K562 (cell line): Measurements from ENCODE around the gene AMELX. TPM values are rescaled to one million over a fixed set of nuclear protein-coding genes. Genes with fewer than 3 reads are reported as not detected.

Source experiments
- ATAC-seq: fragments of 200-7000 bp; cut with Tn5 transposase; 3 replicates; pipeline ENCODE4 v1.9.1; 2020; ENCODE audit warnings: moderate library complexity
- BruUV-seq: library from RNA; stranded (reverse); fragments of 400-500 nt; replicated peaks from 2 replicates; lab custom pipeline; 2021; lab: Mats Ljungman, UMichigan
- CTCF ChIA-PET: fragments of 300-600 bp; formaldehyde crosslinking; extraction: SDS; loops from one replicate; lab custom pipeline; 2021; ENCODE audit warnings: low intra/inter-chr PET ratio; lab: Yijun Ruan, JAX
- POLR2A ChIA-PET: fragments of 300-600, 350-650 bp; sonication (Branson Sonifier 250); formaldehyde crosslinking; extraction: SDS; loops from one replicate; lab custom pipeline; 2021; ENCODE audit warnings: antibody characterized with exemption, inconsistent platforms; lab: Yijun Ruan, JAX
- DNase-seq, 4 experiments: peaks; one replicate each; pipeline versions ENCODE4 v3.0.0 to v3.0.0-alpha.2; 2011 to 2018; ENCODE audit warnings: low spot score in 3 of 4, mixed read lengths in 3 of 4; ENCODE audit errors: extremely low read depth in 1 of 4
- FAIRE-seq: peaks from 2 replicates; lab custom pipeline; 2011; peaks lifted over from hg19 to GRCh38; lab: Jason Lieb, UNC
- H2AFZ ChIP-seq: 2 replicates; pipeline ENCODE4 v1.6.0; 2011; ENCODE audit warnings: low read depth, low read length, control low read depth, inconsistent platforms
- H3K27ac ChIP-seq: fragments of 200-600 bp; 3 replicates; pipeline ENCODE4 v1.8.0; 2011; ENCODE audit warnings: low read depth, mild to moderate bottlenecking, control low read depth, inconsistent platforms, low read length, moderate library complexity, mixed read lengths; ENCODE audit errors: extremely low read depth
- H3K27me3 ChIP-seq, 2 experiments: fragments of 300-600 bp in 1 of 2; 2 replicates in 1 of 2; 3 replicates in 1 of 2; pipeline versions ENCODE4 v1.6.0 to v1.8.0; 2011; ENCODE audit warnings: inconsistent platforms in 2 of 2, low read length in 2 of 2, mild to moderate bottlenecking in 1 of 2, mixed read lengths in 1 of 2, moderate library complexity in 1 of 2; ENCODE audit not compliant: control insufficient read depth in 2 of 2, insufficient read depth in 2 of 2
- H3K36me3 ChIP-seq: fragments of 300-600 bp; 3 replicates; pipeline ENCODE4 v1.8.0; 2011; ENCODE audit warnings: mild to moderate bottlenecking, low read length, inconsistent platforms; ENCODE audit not compliant: control insufficient read depth, insufficient read depth
- H3K4me1 ChIP-seq, 2 experiments: fragments of 200-600 bp in 1 of 2; replicated peaks in 1 of 2; 2 replicates in 1 of 2; 3 replicates in 1 of 2; pipeline versions ENCODE4 v1.5.1 to v1.8.0; 2011; ENCODE audit warnings: inconsistent platforms in 2 of 2, low read length in 2 of 2, mild to moderate bottlenecking in 1 of 2, mixed read lengths in 1 of 2, moderate library complexity in 1 of 2; ENCODE audit not compliant: control insufficient read depth in 2 of 2, insufficient read depth in 2 of 2
- H3K4me2 ChIP-seq: 2 replicates; pipeline ENCODE4 v1.6.1; 2011; ENCODE audit warnings: low read length, control low read depth, inconsistent platforms, mixed read lengths; ENCODE audit not compliant: insufficient read depth
- H3K4me3 ChIP-seq: fragments of 200-600 bp; sonication (generic), shearing (Covaris generic); 2 replicates; pipeline ENCODE4 v1.5.1; 2016; ENCODE audit warnings: control low read depth, inconsistent platforms
- H3K79me2 ChIP-seq: fragments of 200-600 bp; 3 replicates; pipeline ENCODE4 v1.8.0; 2011; ENCODE audit warnings: low read length, inconsistent platforms; ENCODE audit not compliant: control insufficient read depth, insufficient read depth
- H3K9ac ChIP-seq, 2 experiments: 2 replicates each; pipeline versions ENCODE4 v1.6.0 to v1.6.1; 2011; ENCODE audit warnings: low read depth in 2 of 2, low read length in 2 of 2, control low read depth in 1 of 2, inconsistent platforms in 1 of 2, mild to moderate bottlenecking in 1 of 2, mixed read lengths in 1 of 2; ENCODE audit not compliant: insufficient read depth in 1 of 2
- H3K9me1 ChIP-seq: one replicate; pipeline ENCODE4 v1.6.0; 2011; ENCODE audit warnings: inconsistent platforms, mild to moderate bottlenecking, low read length, moderate library complexity; ENCODE audit not compliant: control insufficient read depth, insufficient read depth
- H3K9me3 ChIP-seq: replicated peaks from 2 replicates; pipeline ENCODE4 v1.5.1; 2011; ENCODE audit warnings: low read depth, low read length, inconsistent platforms; ENCODE audit not compliant: control insufficient read depth, insufficient read depth
- H4K20me1 ChIP-seq: replicated peaks from 2 replicates; pipeline ENCODE4 v1.6.1; 2011; ENCODE audit warnings: low read length, inconsistent platforms, mixed read lengths; ENCODE audit not compliant: control insufficient read depth, insufficient read depth
- EP400 ChIP-seq: fragments of 450-650 bp; IDR thresholded peaks from 2 replicates; pipeline ENCODE4 v1.6.1; 2017; ENCODE audit warnings: antibody characterized with exemption, mild to moderate bottlenecking, moderate library complexity
- HSF4 ChIP-seq: fragments of 250-450 bp; sonication (Bioruptor Pico); IDR thresholded peaks from 2 replicates; pipeline ENCODE4 v2.1.2; 2022; ENCODE audit warnings: mild to moderate bottlenecking, moderate library complexity, borderline replicate concordance
- MCM5 ChIP-seq: fragments of 450-650 bp; IDR thresholded peaks from 2 replicates; pipeline ENCODE4 v1.6.1; 2016; ENCODE audit warnings: low read depth
- NFIC ChIP-seq: fragments of 450-650 bp; IDR thresholded peaks from 2 replicates; pipeline ENCODE4 v1.6.1; 2017; ENCODE audit warnings: mild to moderate bottlenecking, inconsistent platforms
- PCBP2 ChIP-seq: fragments of 200-400 bp; formaldehyde crosslinking; IDR thresholded peaks from 2 replicates; pipeline ENCODE4 v1.6.1; 2018; ENCODE audit warnings: low read length, low read depth, mild to moderate bottlenecking, moderate library complexity; ENCODE audit not compliant: poor library complexity, severe bottlenecking
- PHF20 ChIP-seq: fragments of 450-650 bp; IDR thresholded peaks from 2 replicates; pipeline ENCODE4 v1.6.1; 2018; ENCODE audit not compliant: partially characterized antibody
- POLR2G ChIP-seq: fragments of 200-400 bp; formaldehyde crosslinking; IDR thresholded peaks from 2 replicates; pipeline ENCODE4 v1.6.1; 2017; ENCODE audit warnings: low read depth, mild to moderate bottlenecking, antibody characterized with exemption, low read length, moderate library complexity
- SMAD3 ChIP-seq: fragments of 450-650 bp; formaldehyde crosslinking; conservative IDR thresholded peaks from 2 replicates; pipeline ENCODE4 v1.4.0; 2020; ENCODE audit warnings: mild to moderate bottlenecking
- SNRNP70 ChIP-seq: fragments of 200-400 bp; formaldehyde crosslinking; optimal IDR thresholded peaks from 2 replicates; pipeline ENCODE3; 2017; ENCODE audit warnings: low read depth, low read length
- SPI1 ChIP-seq: IDR thresholded peaks from 2 replicates; pipeline ENCODE4 v1.6.1; 2011; ENCODE audit warnings: low read depth, low read length, control low read depth, borderline replicate concordance
- U2AF2 ChIP-seq: fragments of 200-400 bp; formaldehyde crosslinking; optimal IDR thresholded peaks from 2 replicates; pipeline ENCODE3; 2017; ENCODE audit warnings: low read depth, mild to moderate bottlenecking, low read length
- ZNF668 ChIP-seq: fragments of 250-450 bp; sonication (Bioruptor Pico); IDR thresholded peaks from 2 replicates; pipeline ENCODE4 v1.8.0; 2022; ENCODE audit warnings: mild to moderate bottlenecking, inconsistent platforms
- WGBS: fragments of 100-300 bp; shearing (Covaris generic); methylation state at CpG from one replicate; pipeline ENCODE4 v1.1.6; 2016; ENCODE audit warnings: low coverage, mixed read lengths; ENCODE audit not compliant: insufficient coverage; ENCODE audit errors: missing lambda C conversion rate; 5-methylcytosine and 5-hydroxymethylcytosine counted together
- in situ Hi-C: fragments of 300-500 bp; cut with MboI; formaldehyde crosslinking; loops from 4 replicates; pipeline ENCODE4 v1.15.0; 2018; ENCODE audit warnings: inconsistent platforms, mixed read lengths
- intact Hi-C: fragments of 100-400 bp; cut with micrococcal nuclease; formaldehyde crosslinking; loops from 2 replicates; pipeline ENCODE4 v1.14.2; 2022
- polyA plus RNA-seq, 8 experiments: library from polyadenylated mRNA; depleted of rRNA in 4 of 8; stranded (reverse) in 5 of 8; unstranded in 3 of 8; fragments of >200 nt; fragmentation: Nextera tagmentation in 2 of 8; fragmentation: Illumina TruSeq in 1 of 8; extraction: Ambion mirVana in 2 of 8; extraction: Trizol in 1 of 8; gene quantifications; 2 replicates each; pipeline versions ENCODE4 v1.2.1 to v1.2.3, GENCODE V29; 2011 to 2014; ENCODE audit warnings: inconsistent platforms in 1 of 8, missing spikeins in 1 of 8
- total RNA-seq, 7 experiments: library from RNA; depleted of rRNA in 6 of 7; stranded (reverse); fragments of >200 nt in 6 of 7; fragmentation: Illumina TruSeq in 2 of 7; extraction: Trizol in 2 of 7; gene quantifications; 2 replicates each; pipeline versions ENCODE4 v1.2.1 to v1.2.3, GENCODE V29; 2011 to 2021; ENCODE audit warnings: low replicate concordance in 1 of 7
- TF ChIP-seq, protein P1 (sequence below): fragments of 450-650 bp; IDR thresholded peaks from 2 replicates; pipeline ENCODE4 v1.6.1; 2016
- TF ChIP-seq, protein P2 (sequence below): fragments of 200-800 bp; sonication (Bioruptor generic); IDR thresholded peaks from 2 replicates; pipeline ENCODE4 v1.6.1; 2017; ENCODE audit warnings: missing genetic modification characterization, missing compliant biosample characterization

Gene AMELX
- total and polyA plus RNA-seq, 9 of the 15 experiments (the other 6 are each of a cell fraction or from before 2014, with no cell fraction given) = 0.22 TPM; not detected in 8

DNA sequence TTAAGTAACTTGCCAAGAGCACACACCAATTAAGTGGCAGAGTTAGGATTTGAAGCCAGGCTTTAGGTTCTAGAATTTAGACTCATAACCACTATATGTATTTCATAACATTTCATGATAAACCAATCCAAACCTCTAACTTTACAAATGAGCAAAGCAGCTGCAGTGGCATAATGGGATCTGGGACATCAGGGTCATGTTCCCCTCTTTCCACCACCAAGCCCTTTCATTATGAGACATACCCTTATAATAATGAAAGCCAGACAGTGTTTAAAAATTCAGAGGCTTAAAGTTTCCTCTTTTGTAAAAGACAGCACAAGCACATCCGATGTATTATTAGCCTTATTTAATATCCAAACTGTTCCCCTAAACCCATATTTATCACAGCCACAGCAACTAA is 28.3 kb upstream of the AMELX start:
- no peaks in the 10 kb centered on the region for H3K27me3 ChIP-seq
- intact Hi-C loops (loop anchor here (5.0 to 10.0 kb wide), 2 partner anchors 102 to 110 kb away; no protein-coding TSS in a partner anchor), in situ Hi-C loops (no loop called here)
- H3K9me1 ChIP-seq = no peaks in the 10 kb centered on the region
- H3K27ac ChIP-seq = peak overlapping the region; percentile 78
- peak overlapping the region; percentile 76; the same call in 1 of the 2 replicates for H3K4me2 ChIP-seq
- ChIA-PET CTCF (no interaction called here), POLR2A (interaction anchor here (0.9 kb wide), 2 partner anchors 11 to 15 kb away, joined by 4 read pairs; no protein-coding TSS in a partner anchor)
- H2AFZ ChIP-seq = no peak overlapping the region
- ATAC-seq (no peak), DNase-seq (no peak), FAIRE-seq (no peak)
- WGBS = 55% methylated on average over 1 of the region's 1 CpG
- H3K36me3 ChIP-seq = no peaks in the 10 kb centered on the region; the same call in 2 of the 3 replicates
- no peaks in the 10 kb centered on the region for H3K9me3 ChIP-seq
- TF ChIP-seq EP400 = no peak
- no peak for TF ChIP-seq ZNF668 (CRISPR knock-in tag)
- TF ChIP-seq PHF20 = no peak
- H3K79me2 ChIP-seq = peaks cover 98% of the 10 kb centered on the region
- no TSS peak for BruUV-seq
- no peaks in the 10 kb centered on the region for H4K20me1 ChIP-seq
- H3K4me3 ChIP-seq = peak overlapping the region; percentile 23; the same call in 1 of the 2 replicates
- H3K9ac ChIP-seq = peak overlapping the region in 1 of 2 experiments; percentile 72; a peak in 2 of 4 replicates
- H3K4me1 ChIP-seq = peaks cover 6 to 64% of the 10 kb centered on the region in 2 experiments

DNA sequence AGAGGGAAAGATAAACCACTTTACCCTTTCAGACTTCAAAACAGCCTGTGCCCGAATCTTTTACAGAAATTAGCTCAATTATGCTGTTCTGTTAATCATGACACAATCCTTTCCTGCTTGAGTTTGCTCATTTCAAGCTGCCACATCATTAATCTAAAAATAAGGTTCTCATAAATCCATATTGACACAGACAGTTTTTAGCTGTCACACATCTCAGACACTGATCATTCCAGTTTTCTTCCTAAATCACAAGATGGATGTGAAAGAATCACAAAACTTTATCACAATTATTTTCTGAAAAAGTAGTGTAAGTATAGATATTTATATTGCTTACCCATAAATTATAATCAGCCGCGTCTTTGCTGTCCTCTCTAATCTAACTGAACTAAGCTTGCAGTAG is 27.9 kb upstream of the AMELX start:
- ChIA-PET CTCF (no interaction called here), POLR2A (interaction anchor here (0.9 kb wide), 2 partner anchors 11 to 15 kb away, joined by 4 read pairs; no protein-coding TSS in a partner anchor)
- peak overlapping the region; percentile 76 for H3K4me2 ChIP-seq
- H3K27me3 ChIP-seq = no peaks in the 10 kb centered on the region
- peak overlapping the region; percentile 84 for H2AFZ ChIP-seq
- peak overlapping the region in 1 of 2 experiments; percentile 72; a peak in 2 of 4 replicates for H3K9ac ChIP-seq
- H3K79me2 ChIP-seq = peaks cover 98% of the 10 kb centered on the region
- no peaks in the 10 kb centered on the region for H3K9me3 ChIP-seq
- BruUV-seq = TSS peak; percentile 12
- DNase-seq = no peak
- intact Hi-C loops = loop anchor here (5.0 to 10.0 kb wide), 2 partner anchors 102 to 111 kb away; no protein-coding TSS in a partner anchor
- no peaks in the 10 kb centered on the region for H4K20me1 ChIP-seq
- no peak for FAIRE-seq
- no peaks in the 10 kb centered on the region for H3K9me1 ChIP-seq
- in situ Hi-C loops = no loop called here
- peaks cover 10 to 69% of the 10 kb centered on the region in 2 experiments for H3K4me1 ChIP-seq
- H3K4me3 ChIP-seq = peak overlapping the region; percentile 23
- ATAC-seq = no peak
- WGBS = 8% methylated on average over 3 of the region's 3 CpGs
- H3K36me3 ChIP-seq = no peaks in the 10 kb centered on the region; the same call in 2 of the 3 replicates
- peak overlapping the region; percentile 78 for H3K27ac ChIP-seq
- no peak for TF ChIP-seq POLR2G
- TF ChIP-seq NFIC = no peak
- no peak for TF ChIP-seq U2AF2
- TF ChIP-seq, protein P1, sequence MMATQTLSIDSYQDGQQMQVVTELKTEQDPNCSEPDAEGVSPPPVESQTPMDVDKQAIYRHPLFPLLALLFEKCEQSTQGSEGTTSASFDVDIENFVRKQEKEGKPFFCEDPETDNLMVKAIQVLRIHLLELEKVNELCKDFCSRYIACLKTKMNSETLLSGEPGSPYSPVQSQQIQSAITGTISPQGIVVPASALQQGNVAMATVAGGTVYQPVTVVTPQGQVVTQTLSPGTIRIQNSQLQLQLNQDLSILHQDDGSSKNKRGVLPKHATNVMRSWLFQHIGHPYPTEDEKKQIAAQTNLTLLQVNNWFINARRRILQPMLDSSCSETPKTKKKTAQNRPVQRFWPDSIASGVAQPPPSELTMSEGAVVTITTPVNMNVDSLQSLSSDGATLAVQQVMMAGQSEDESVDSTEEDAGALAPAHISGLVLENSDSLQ = peak; percentile 39; the same call in 1 of the 2 replicates
- TF ChIP-seq PCBP2 = no peak
- TF ChIP-seq HSF4 (CRISPR knock-in tag) = no peak
- TF ChIP-seq SNRNP70 = no peak
- no peak for TF ChIP-seq MCM5
- TF ChIP-seq, protein P2, sequence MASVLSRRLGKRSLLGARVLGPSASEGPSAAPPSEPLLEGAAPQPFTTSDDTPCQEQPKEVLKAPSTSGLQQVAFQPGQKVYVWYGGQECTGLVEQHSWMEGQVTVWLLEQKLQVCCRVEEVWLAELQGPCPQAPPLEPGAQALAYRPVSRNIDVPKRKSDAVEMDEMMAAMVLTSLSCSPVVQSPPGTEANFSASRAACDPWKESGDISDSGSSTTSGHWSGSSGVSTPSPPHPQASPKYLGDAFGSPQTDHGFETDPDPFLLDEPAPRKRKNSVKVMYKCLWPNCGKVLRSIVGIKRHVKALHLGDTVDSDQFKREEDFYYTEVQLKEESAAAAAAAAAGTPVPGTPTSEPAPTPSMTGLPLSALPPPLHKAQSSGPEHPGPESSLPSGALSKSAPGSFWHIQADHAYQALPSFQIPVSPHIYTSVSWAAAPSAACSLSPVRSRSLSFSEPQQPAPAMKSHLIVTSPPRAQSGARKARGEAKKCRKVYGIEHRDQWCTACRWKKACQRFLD = no peak
- no peak for TF ChIP-seq SPI1
- no peak for TF ChIP-seq SMAD3
